GM12801 (cell line): ENCODE data around the gene TFCP2L1.

Experiments used
- CTCF ChIP-seq: IDR thresholded peaks from one replicate; pipeline ENCODE4 v1.5.1; 2011; ENCODE audit warnings: control low read depth; ENCODE audit not compliant: insufficient read length; ENCODE audit errors: extremely low read depth

TFCP2L1 gene

GRCh38 chr2:121291251-121291580 lies 6.2 kb upstream of the TFCP2L1 start:
- no peak for TF ChIP-seq CTCF

DNA sequence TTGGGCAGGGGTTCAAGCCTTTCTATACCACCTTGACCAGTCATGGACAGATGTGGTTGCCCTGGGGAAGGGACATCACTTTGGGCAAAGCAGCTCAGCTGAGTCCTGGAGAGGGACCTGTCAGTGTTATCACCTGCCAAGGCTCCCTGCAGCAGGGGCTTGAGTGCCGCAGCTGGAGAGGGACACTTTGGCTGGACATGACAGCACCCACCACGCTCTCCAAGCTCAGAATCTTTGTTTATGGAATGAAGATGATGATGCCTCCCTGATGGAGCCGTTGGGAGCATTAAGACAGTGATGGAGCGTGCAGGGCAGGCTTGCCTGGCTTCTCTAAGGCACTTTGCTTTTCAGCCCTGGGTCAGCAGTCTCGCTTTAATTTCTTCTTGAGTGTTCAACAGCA lies 4.3 kb upstream of the TFCP2L1 start:
- no peak for TF ChIP-seq CTCF

DNA sequence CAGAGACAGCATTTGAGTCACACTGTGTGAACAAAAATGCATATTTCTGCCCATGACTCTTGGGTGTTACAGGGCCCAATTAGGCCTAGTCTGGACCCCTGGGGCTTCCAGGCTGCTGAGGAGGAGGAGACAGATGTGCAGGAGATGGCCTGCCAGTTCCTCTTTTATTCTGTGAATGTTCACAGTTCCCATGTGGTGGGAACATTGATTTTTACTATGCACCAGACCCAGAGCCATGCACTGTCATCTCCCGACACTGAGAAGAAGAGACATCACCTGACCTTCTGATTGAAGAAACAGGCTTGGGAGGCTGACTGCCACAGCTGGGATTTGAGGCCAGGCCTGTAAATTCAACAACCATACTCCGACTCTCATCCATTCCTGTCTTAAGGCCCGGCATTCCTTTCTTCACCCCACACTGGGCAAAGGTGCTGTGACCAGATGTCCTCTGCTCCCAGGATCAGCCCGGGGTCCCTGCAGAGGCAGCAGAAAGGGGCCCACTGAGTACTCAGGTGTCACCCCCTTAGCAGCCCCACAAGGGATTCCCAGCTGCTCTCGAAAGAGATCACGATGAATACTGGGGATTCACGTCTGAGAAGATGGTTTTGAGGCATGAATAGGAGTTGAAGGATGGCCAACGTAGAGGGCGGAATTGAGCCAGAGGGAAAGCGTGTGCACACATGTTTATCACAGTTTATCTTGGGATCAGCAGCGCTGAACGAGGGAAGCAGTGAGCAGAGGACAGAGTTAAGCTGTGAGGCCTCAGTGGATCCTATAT lies 3.6 kb upstream of the TFCP2L1 start:
- TF ChIP-seq CTCF: no peak

GRCh38 chr2:121287956-121288355 lies 3.0 kb upstream of the TFCP2L1 start:
- no peak for TF ChIP-seq CTCF

DNA sequence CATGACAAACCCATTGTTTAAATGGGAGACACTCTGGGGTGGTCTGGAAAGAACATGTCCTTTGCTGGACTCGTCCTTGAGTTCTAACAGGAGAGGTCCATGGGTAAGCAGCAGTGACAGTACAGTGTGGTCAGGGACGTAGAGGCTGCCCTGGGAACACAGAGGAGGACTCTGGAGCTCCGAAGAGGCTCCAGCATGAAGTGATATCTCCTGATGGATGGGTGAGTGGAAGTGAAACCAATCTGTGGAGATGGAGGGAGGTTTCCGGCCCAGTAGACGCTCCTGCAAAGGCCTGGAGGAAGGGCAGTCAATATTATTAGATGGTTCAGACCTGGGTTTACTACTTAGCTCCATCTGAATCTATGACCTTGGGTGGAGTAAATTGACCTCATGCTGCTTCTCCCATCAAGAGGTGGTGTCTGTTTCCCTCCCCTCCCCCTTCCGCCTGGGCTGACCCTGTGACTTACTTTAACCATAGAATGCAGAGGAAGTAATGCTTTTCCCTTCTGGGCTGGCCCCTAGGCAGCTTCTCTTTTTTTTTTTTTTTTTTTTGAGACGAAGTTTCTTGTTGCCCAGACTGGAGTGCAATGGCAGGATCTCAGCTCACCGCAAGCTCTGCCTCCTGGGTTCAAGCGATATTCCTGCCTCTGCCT lies 2.3 kb upstream of the TFCP2L1 start:
- no peak for TF ChIP-seq CTCF

GRCh38 chr2:121286506-121286905 lies 1.5 kb upstream of the TFCP2L1 start:
- no peak for TF ChIP-seq CTCF

GRCh38 chr2:121285926-121286325 lies 924 bp upstream of the TFCP2L1 start:
- no peak for TF ChIP-seq CTCF
